NCI-H345 treated with DMSO at 0.1 percent for 48 hours (cell line): ENCODE results near the gene WAC.

ENCODE experiments used
- DNase-seq: peaks from one replicate; lab custom pipeline; 2025; ENCODE audit not compliant: unreplicated experiment; lab: John Stamatoyannopoulos, UW

Gene WAC

GRCh38 chr10:28663576-28664368 is 130.9 kb downstream of the WAC start:
- peak; percentile 90 for DNase-seq

- no peak for DNase-seq
These were observed 131.4 kb downstream of the WAC start for GRCh38 chr10:28664369-28664740.

GRCh38 chr10:28666751-28667467 is 134.0 kb downstream of the WAC start:
- no peak for DNase-seq

GRCh38 chr10:28668363-28669226 is 135.7 kb downstream of the WAC start:
- DNase-seq: peak; percentile 55

- DNase-seq: no peak
These were observed 136.6 kb downstream of the WAC start for GRCh38 chr10:28669227-28670173.
